SU-DHL-6 (cell line): Measurements from ENCODE around the gene TNP2.

ENCODE experiments used
- H2AFZ ChIP-seq: fragments of 200-600 bp; sonication (generic); 2 replicates; pipeline ENCODE4 v1.6.1; 2014; ENCODE audit warnings: low read depth, mild to moderate bottlenecking, moderate library complexity, mixed read lengths, antibody characterized with exemption, low read length; ENCODE audit not compliant: severe bottlenecking
- H3F3A ChIP-seq: fragments of 200-600 bp; shearing (Covaris generic); 2 replicates; pipeline ENCODE4 v1.6.0; 2016; ENCODE audit warnings: antibody characterized with exemption, mild to moderate bottlenecking; ENCODE audit not compliant: insufficient read depth
- H3K27ac ChIP-seq: fragments of 200-600 bp; sonication (generic); 2 replicates; pipeline ENCODE4 v1.5.1; 2016; ENCODE audit warnings: low read depth, mild to moderate bottlenecking, low read length, moderate library complexity, mixed read lengths
- H3K27me3 ChIP-seq: fragments of 200-600 bp; sonication (generic), shearing (Covaris generic); 2 replicates; pipeline ENCODE4 v1.6.0; 2014; ENCODE audit warnings: mild to moderate bottlenecking, low read length
- H3K36me3 ChIP-seq: fragments of 200-600 bp; sonication (generic); 2 replicates; pipeline ENCODE4 v1.6.1; 2014; ENCODE audit warnings: mild to moderate bottlenecking, low read length, mixed read lengths
- H3K4me2 ChIP-seq: fragments of 300-600, 200-600 bp; shearing (Covaris generic), sonication (generic); 2 replicates; pipeline ENCODE4 v1.6.0; 2014; ENCODE audit warnings: low read length, low read depth, mild to moderate bottlenecking; ENCODE audit not compliant: poor library complexity, severe bottlenecking
- H3K4me3 ChIP-seq: fragments of 200-600 bp; sonication (generic); 2 replicates; pipeline ENCODE4 v1.5.1; 2014; ENCODE audit warnings: antibody characterized with exemption, low read length, mild to moderate bottlenecking, mixed read lengths; ENCODE audit not compliant: insufficient read depth, poor library complexity, severe bottlenecking
- H3K79me2 ChIP-seq: fragments of 200-600 bp; sonication (generic); 2 replicates; pipeline ENCODE4 v1.6.1; 2014; ENCODE audit warnings: mild to moderate bottlenecking, low read length, moderate library complexity; ENCODE audit not compliant: insufficient read depth
- H3K9ac ChIP-seq: fragments of 200-600 bp; sonication (generic); 2 replicates; pipeline ENCODE4 v1.7.0; 2014; ENCODE audit warnings: mild to moderate bottlenecking, low read length
- H3K9me2 ChIP-seq: fragments of 200-600 bp; sonication (generic); replicated peaks from 2 replicates; pipeline ENCODE4 v1.6.1; 2014; ENCODE audit warnings: low read length; ENCODE audit not compliant: insufficient read depth
- H3K9me3 ChIP-seq: fragments of 200-600 bp; sonication (generic); 2 replicates; pipeline ENCODE4 v1.6.1; 2014; ENCODE audit warnings: low read length, mixed read lengths; ENCODE audit not compliant: insufficient read depth
- H4K20me1 ChIP-seq: fragments of 200-600 bp; sonication (generic); 2 replicates; pipeline ENCODE4 v1.6.1; 2014; ENCODE audit warnings: low read depth, mild to moderate bottlenecking, antibody characterized with exemption, low read length, moderate library complexity, mixed read lengths
- CTCF ChIP-seq: fragments of 200-600 bp; sonication (generic); IDR thresholded peaks from one replicate; pipeline ENCODE4 v1.5.1; 2017; ENCODE audit warnings: antibody characterized with exemption, mild to moderate bottlenecking, low read length, moderate library complexity; ENCODE audit not compliant: insufficient read depth, poor library complexity, severe bottlenecking
- EZH2phosphoT487 ChIP-seq: fragments of 200-600 bp; sonication (generic), shearing (Covaris generic); conservative IDR thresholded peaks from 2 replicates; pipeline ENCODE4 v1.6.1; 2018; ENCODE audit warnings: mild to moderate bottlenecking, antibody characterized with exemption, low read length, moderate library complexity, mixed read lengths

Gene TNP2

GRCh38 chr16:11268921-11269375, at the start of gene TNP2:
Gene TNP2 (minus strand): TSS chr16:11269325. CDS start chr16:11269262, 63 bp downstream.
- TF ChIP-seq CTCF (no peak), EZH2phosphoT487 (no peak)
- Histone ChIP-seq H3K27me3 (no peaks in the 10 kb centered on the region), H3K36me3 (no peaks in the 10 kb centered on the region), H3K9me2 (no peaks in the 10 kb centered on the region), H3K4me3 (no peak within 1 kb of the TSS), H3K9me3 (no peaks in the 10 kb centered on the region), H3K27ac (no peak within 1 kb of the TSS), H4K20me1 (no peaks in the 10 kb centered on the region), H3K79me2 (no peaks in the 10 kb centered on the region), H2AFZ (no peak within 1 kb of the TSS), H3F3A (no peaks in the 10 kb centered on the region), H3K9ac (no peak within 1 kb of the TSS), H3K4me2 (no peak within 1 kb of the TSS)

DNA sequence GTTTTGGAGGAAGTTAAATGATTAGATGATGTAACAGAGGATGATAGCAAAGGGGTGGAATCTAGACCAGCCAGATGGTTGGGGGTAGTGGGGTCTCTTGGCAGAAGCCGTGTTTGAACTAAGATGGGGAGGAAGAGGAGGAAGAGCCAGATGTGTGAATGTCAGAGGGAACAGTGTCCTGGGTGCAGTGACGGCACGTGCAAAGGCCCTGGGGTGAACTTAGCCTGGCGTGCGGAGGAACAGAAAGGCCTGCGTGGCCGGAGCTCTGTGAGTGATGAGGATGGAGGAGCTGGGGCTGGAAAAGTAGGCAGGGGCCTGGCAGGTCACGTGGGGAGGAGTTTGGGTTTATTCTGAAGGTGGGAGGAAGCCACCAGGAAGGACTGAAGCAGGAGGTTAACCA, 49.7 kb upstream of the TNP2 start:
- no peak for TF ChIP-seq EZH2phosphoT487
- TF ChIP-seq CTCF: no peak
- H3F3A ChIP-seq: no peaks in the 10 kb centered on the region
- no peaks in the 10 kb centered on the region for H3K79me2 ChIP-seq
- H4K20me1 ChIP-seq: no peaks in the 10 kb centered on the region
- no peak overlapping the region for H3K4me2 ChIP-seq
- no peak overlapping the region for H3K4me3 ChIP-seq
- no peaks in the 10 kb centered on the region for H3K36me3 ChIP-seq
- H3K9me2 ChIP-seq: no peaks in the 10 kb centered on the region
- no peaks in the 10 kb centered on the region for H3K9me3 ChIP-seq
- no peak overlapping the region for H2AFZ ChIP-seq
- H3K27me3 ChIP-seq: no peaks in the 10 kb centered on the region
- H3K9ac ChIP-seq: no peak overlapping the region
- H3K27ac ChIP-seq: no peak overlapping the region

DNA sequence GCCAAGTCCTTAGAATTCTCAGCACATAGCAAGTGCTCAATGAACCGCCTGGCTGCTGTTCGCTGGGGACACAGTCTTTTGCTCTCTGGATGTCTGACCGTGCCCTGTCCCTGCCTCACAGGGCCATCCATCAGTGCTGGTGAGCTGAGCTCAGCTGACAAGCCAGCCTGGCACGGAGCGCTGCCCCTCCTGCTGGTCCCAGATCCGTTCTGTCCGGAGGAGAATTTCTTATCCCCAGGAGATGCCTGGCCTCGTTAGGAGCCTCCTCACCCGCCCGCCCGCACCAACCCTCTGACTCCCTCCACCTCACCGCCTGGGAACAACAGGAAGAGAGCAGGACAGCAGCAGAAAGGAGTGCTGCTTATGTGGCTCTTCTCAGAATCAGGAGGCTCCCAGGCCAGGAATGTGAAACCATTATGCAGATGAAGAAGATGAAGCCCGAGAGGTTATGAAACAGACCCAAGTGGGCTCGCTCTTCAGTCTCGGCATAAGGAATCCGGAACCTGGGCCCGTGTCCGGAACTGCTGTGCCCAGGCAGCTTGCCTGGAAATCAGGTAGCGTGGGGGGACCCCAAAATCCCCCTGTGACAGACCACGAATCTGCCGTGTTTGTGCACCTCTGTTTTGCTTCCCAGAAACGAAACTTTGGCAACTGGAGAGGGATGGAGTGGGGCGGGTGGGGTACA, 47.3 kb upstream of the TNP2 start:
- no peaks in the 10 kb centered on the region for H3K9me2 ChIP-seq
- H3K36me3 ChIP-seq: no peaks in the 10 kb centered on the region
- H3K9ac ChIP-seq: no peak overlapping the region
- no peaks in the 10 kb centered on the region for H3K27me3 ChIP-seq
- no peaks in the 10 kb centered on the region for H3K9me3 ChIP-seq
- no peaks in the 10 kb centered on the region for H3F3A ChIP-seq
- H4K20me1 ChIP-seq: no peaks in the 10 kb centered on the region
- H2AFZ ChIP-seq: no peak overlapping the region
- no peak overlapping the region for H3K27ac ChIP-seq
- TF ChIP-seq CTCF (no peak), EZH2phosphoT487 (no peak)
- H3K4me2 ChIP-seq: no peak overlapping the region
- H3K79me2 ChIP-seq: no peaks in the 10 kb centered on the region
- H3K4me3 ChIP-seq: no peak overlapping the region
